ENCODE data around the gene CUL5.

DNA sequence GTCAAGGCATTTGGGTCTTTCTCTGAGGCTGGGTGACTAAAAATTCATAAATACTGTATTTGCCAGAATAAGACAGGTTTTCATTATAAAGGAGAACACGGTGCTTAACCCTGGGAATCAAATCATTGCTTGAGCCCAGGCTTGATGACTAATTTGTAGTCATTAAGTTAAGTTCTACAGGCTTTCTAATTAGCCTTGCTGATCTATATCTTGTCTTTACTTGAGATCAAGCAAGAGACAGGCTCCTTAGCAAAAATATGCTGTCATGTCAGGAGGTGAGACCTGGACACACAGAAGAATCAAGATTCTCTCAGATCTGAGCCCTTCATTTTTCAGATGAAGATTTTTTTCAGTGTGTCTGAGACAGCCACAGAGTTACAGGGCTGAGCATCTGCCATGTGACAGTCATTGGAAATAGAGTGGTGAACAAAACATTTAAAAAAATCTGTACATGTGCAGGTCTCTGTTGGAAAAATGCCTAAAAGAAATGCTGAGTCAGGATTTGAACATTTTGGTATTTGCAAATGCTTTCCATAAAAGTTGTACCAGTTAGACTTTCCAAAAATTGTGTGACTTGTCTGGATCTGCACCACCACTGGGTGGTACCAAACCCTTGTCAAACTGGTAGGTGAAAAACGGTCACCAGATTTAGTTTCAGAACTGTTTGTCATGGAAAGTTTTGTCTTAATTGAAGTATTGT, 127.3 kb downstream of the CUL5 start:
- no peak for TF ChIP-seq POLR2AphosphoS5 (IDR thresholded peaks at IDR 0.05)
- TF ChIP-seq, protein P1, sequence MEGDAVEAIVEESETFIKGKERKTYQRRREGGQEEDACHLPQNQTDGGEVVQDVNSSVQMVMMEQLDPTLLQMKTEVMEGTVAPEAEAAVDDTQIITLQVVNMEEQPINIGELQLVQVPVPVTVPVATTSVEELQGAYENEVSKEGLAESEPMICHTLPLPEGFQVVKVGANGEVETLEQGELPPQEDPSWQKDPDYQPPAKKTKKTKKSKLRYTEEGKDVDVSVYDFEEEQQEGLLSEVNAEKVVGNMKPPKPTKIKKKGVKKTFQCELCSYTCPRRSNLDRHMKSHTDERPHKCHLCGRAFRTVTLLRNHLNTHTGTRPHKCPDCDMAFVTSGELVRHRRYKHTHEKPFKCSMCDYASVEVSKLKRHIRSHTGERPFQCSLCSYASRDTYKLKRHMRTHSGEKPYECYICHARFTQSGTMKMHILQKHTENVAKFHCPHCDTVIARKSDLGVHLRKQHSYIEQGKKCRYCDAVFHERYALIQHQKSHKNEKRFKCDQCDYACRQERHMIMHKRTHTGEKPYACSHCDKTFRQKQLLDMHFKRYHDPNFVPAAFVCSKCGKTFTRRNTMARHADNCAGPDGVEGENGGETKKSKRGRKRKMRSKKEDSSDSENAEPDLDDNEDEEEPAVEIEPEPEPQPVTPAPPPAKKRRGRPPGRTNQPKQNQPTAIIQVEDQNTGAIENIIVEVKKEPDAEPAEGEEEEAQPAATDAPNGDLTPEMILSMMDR (IDR thresholded peaks at IDR 0.05): no peak
- TF ChIP-seq POLR2A (IDR thresholded peaks at IDR 0.05): no peak
- no peak for TF ChIP-seq EP300 (IDR thresholded peaks at IDR 0.05; ENCODE audit: low read depth)
